ENCODE data around the gene LACTB. TPM values are rescaled to one million over a fixed set of nuclear protein-coding genes. Genes with fewer than 3 reads are reported as not detected.

LACTB gene
- total and polyA plus RNA-seq, 10 of the 15 experiments (the other 5 are each of a cell fraction or from before 2014, with no cell fraction given): 5.0 to 35.3 (median 16.6) TPM

DNA sequence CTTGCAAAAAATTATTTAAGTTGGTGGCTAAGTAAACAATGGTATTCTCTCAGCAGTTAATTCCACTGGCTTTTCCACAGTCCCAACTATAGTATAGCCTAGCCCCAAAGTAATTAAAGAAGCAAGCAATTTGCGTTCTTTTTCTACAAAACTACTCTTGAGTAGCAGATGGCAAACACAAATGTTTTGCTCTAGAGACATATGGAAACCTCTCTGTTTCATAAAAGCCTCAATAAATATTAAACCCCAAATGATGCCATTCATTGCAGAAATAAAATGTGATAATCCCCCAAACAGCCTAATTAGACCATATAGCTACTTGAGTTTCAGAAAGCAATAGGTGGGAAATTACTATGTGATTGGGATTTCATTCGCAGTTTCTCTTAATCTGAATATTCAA is 59.1 kb downstream of the LACTB start:
- no peak overlapping the region for H3K27ac ChIP-seq (ENCODE audit: control insufficient read depth, insufficient read depth)
- no peak for FAIRE-seq
- DNase-seq (ENCODE audit: low read depth, low spot score): no peak
- no peak for ATAC-seq
- H3K27me3 ChIP-seq (replicated peaks in 1 of 2; ENCODE audit: control insufficient read depth in 2 of 2, insufficient read depth in 2 of 2, low read length in 1 of 2): no peaks in the 10 kb centered on the region
- H2AFZ ChIP-seq (ENCODE audit: control insufficient read depth, low read depth, low read length): no peak overlapping the region
- H3K36me3 ChIP-seq (ENCODE audit: control insufficient read depth in 2 of 2, insufficient read depth in 2 of 2, low read length in 1 of 2): no peaks in the 10 kb centered on the region
- WGBS (ENCODE audit: insufficient coverage, insufficient replicate concordance, low lambda C conversion rate, missing lambda C conversion rate): 95% methylated on average over 2 of the region's 2 CpGs
- intact Hi-C loops (cut with micrococcal nuclease; ENCODE audit: unreplicated experiment): no loop called here
- H3K4me3 ChIP-seq: no peak overlapping the region
- no peak overlapping the region for H3K4me2 ChIP-seq (ENCODE audit: control insufficient read depth, insufficient read depth)
- in situ Hi-C loops (cut with MboI): no loop called here
- H3K9ac ChIP-seq (ENCODE audit: control insufficient read depth, insufficient read depth, low read length): no peak overlapping the region
- peaks cover 6% of the 10 kb centered on the region for H3K4me1 ChIP-seq (ENCODE audit: control insufficient read depth, insufficient read depth, low read length)
- ChIA-PET RAD21 (ENCODE audit: unreplicated experiment) (interaction anchor here (0.7 to 1.7 kb wide), 2 partner anchors 15 kb away, joined by 3 read pairs; no protein-coding TSS in a partner anchor), SMC1A (ENCODE audit: uncharacterized antibody, unreplicated experiment) (interaction anchor here (0.9 to 2.1 kb wide), 4 partner anchors 10 to 107 kb away, joined by 3 to 9 read pairs (median 8); no protein-coding TSS in a partner anchor), CTCF (interaction anchor here (1.1 to 1.4 kb wide), 2 partner anchors 12 to 134 kb away, joined by 3 to 4 read pairs; no protein-coding TSS in a partner anchor), POLR2A (interaction anchor here (1.2 kb wide), 1 partner anchor 24 kb away, joined by 3 read pairs; the partner anchor contains the start of gene RPS27L)
- no peaks in the 10 kb centered on the region for H3K79me2 ChIP-seq (ENCODE audit: control insufficient read depth, insufficient read depth, low read length)
- no peaks in the 10 kb centered on the region for H3K9me3 ChIP-seq (replicated peaks; ENCODE audit: control insufficient read depth, insufficient read depth, low read length)
- no peaks in the 10 kb centered on the region for H4K20me1 ChIP-seq (ENCODE audit: control insufficient read depth, insufficient read depth)
- BruUV-seq (replicated peaks): no TSS peak
- TF ChIP-seq SIN3A (IDR thresholded peaks at IDR 0.05; ENCODE audit: low read depth, low read length) (no peak), HDAC6 (IDR thresholded peaks at IDR 0.05; ENCODE audit: unreplicated experiment) (no peak), BMI1 (IDR thresholded peaks at IDR 0.05; ENCODE audit: borderline replicate concordance) (no peak), BACH1 (IDR thresholded peaks at IDR 0.05; ENCODE audit: borderline replicate concordance) (no peak), TCF12 (IDR thresholded peaks at IDR 0.05; ENCODE audit: low read depth, low read length) (no peak)
- TF ChIP-seq, protein P1, sequence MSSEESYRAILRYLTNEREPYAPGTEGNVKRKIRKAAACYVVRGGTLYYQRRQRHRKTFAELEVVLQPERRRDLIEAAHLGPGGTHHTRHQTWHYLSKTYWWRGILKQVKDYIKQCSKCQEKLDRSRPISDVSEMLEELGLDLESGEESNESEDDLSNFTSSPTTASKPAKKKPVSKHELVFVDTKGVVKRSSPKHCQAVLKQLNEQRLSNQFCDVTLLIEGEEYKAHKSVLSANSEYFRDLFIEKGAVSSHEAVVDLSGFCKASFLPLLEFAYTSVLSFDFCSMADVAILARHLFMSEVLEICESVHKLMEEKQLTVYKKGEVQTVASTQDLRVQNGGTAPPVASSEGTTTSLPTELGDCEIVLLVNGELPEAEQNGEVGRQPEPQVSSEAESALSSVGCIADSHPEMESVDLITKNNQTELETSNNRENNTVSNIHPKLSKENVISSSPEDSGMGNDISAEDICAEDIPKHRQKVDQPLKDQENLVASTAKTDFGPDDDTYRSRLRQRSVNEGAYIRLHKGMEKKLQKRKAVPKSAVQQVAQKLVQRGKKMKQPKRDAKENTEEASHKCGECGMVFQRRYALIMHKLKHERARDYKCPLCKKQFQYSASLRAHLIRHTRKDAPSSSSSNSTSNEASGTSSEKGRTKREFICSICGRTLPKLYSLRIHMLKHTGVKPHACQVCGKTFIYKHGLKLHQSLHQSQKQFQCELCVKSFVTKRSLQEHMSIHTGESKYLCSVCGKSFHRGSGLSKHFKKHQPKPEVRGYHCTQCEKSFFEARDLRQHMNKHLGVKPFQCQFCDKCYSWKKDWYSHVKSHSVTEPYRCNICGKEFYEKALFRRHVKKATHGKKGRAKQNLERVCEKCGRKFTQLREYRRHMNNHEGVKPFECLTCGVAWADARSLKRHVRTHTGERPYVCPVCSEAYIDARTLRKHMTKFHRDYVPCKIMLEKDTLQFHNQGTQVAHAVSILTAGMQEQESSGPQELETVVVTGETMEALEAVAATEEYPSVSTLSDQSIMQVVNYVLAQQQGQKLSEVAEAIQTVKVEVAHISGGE (CRISPR knock-in tag; IDR thresholded peaks at IDR 0.05): no peak
- TF ChIP-seq, protein P2, sequence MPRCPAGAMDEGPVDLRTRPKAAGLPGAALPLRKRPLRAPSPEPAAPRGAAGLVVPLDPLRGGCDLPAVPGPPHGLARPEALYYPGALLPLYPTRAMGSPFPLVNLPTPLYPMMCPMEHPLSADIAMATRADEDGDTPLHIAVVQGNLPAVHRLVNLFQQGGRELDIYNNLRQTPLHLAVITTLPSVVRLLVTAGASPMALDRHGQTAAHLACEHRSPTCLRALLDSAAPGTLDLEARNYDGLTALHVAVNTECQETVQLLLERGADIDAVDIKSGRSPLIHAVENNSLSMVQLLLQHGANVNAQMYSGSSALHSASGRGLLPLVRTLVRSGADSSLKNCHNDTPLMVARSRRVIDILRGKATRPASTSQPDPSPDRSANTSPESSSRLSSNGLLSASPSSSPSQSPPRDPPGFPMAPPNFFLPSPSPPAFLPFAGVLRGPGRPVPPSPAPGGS (IDR thresholded peaks at IDR 0.05; ENCODE audit: borderline replicate concordance, insufficient read depth, low read depth, low read length, poor library complexity, severe bottlenecking): no peak
- TF ChIP-seq, protein P3, sequence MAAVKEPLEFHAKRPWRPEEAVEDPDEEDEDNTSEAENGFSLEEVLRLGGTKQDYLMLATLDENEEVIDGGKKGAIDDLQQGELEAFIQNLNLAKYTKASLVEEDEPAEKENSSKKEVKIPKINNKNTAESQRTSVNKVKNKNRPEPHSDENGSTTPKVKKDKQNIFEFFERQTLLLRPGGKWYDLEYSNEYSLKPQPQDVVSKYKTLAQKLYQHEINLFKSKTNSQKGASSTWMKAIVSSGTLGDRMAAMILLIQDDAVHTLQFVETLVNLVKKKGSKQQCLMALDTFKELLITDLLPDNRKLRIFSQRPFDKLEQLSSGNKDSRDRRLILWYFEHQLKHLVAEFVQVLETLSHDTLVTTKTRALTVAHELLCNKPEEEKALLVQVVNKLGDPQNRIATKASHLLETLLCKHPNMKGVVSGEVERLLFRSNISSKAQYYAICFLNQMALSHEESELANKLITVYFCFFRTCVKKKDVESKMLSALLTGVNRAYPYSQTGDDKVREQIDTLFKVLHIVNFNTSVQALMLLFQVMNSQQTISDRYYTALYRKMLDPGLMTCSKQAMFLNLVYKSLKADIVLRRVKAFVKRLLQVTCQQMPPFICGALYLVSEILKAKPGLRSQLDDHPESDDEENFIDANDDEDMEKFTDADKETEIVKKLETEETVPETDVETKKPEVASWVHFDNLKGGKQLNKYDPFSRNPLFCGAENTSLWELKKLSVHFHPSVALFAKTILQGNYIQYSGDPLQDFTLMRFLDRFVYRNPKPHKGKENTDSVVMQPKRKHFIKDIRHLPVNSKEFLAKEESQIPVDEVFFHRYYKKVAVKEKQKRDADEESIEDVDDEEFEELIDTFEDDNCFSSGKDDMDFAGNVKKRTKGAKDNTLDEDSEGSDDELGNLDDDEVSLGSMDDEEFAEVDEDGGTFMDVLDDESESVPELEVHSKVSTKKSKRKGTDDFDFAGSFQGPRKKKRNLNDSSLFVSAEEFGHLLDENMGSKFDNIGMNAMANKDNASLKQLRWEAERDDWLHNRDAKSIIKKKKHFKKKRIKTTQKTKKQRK (IDR thresholded peaks at IDR 0.05; ENCODE audit: low read depth, low read length): no peak
